Rectal smooth muscle tissue (tissue), 1 donor: ENCODE measurements around the gene G6PD.
A peak's percentile ranks its signal among the peaks of the same experiment; 100 is the strongest.

Experiments used
- H3K27ac ChIP-seq: one replicate; pipeline ENCODE4 v1.7.0; 2013; ENCODE audit warnings: low read depth, low read length, inconsistent platforms
- H3K27me3 ChIP-seq: one replicate; pipeline ENCODE4 v1.7.0; 2013; ENCODE audit warnings: low read length; ENCODE audit not compliant: control insufficient read depth, insufficient read depth
- H3K36me3 ChIP-seq: one replicate; pipeline ENCODE4 v1.7.0; 2013; ENCODE audit warnings: low read length; ENCODE audit not compliant: control insufficient read depth, insufficient read depth
- H3K4me1 ChIP-seq: one replicate; pipeline ENCODE4 v1.7.0; 2013; ENCODE audit warnings: low read length; ENCODE audit not compliant: control insufficient read depth, insufficient read depth
- H3K4me3 ChIP-seq: one replicate; pipeline ENCODE4 v1.7.0; 2013; ENCODE audit warnings: low read length
- H3K9ac ChIP-seq: one replicate; pipeline ENCODE4 v1.7.0; 2013; ENCODE audit warnings: low read length

The G6PD gene

DNA sequence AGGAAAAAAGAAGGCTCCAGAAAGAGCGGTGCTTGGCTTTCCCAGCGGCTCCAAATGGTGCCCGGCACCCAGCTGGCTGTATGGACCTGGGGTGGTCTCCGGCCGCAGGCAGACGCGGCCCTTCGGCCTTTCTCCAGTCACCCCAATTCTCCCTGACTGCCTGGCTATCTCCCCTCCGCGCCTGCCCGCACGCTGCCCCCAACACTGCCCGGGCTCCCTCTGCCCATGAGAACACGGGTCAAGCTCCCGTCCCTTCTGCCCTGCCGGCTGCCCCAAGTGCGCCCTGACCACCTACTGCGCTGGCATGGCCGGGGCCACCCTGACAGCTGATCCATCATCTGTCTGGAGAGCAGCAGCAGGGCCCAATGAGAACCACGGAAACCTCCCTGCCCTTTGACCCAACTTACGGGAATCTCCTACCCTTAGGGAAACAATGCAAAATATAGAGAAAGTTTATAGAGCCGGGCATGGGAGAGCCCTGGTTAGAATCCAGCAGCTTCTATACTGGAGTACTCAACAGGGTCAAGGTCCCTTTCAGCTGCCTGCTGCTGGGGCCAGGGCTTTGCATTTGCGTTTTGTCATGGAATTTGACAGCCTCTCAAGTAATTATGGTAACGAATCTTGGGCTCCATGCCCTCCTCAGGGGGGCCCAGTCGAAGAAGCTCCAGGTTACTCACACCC is 29.4 kb downstream of the G6PD start:
- peaks cover 4% of the 10 kb centered on the region for H3K27me3 ChIP-seq
- peak overlapping the region; percentile 59 for H3K4me3 ChIP-seq
- H3K27ac ChIP-seq, result peak overlapping the region; percentile 88
- peaks cover 7% of the 10 kb centered on the region for H3K4me1 ChIP-seq
- no peaks in the 10 kb centered on the region for H3K36me3 ChIP-seq
- H3K9ac ChIP-seq, result peak overlapping the region; percentile 92

DNA sequence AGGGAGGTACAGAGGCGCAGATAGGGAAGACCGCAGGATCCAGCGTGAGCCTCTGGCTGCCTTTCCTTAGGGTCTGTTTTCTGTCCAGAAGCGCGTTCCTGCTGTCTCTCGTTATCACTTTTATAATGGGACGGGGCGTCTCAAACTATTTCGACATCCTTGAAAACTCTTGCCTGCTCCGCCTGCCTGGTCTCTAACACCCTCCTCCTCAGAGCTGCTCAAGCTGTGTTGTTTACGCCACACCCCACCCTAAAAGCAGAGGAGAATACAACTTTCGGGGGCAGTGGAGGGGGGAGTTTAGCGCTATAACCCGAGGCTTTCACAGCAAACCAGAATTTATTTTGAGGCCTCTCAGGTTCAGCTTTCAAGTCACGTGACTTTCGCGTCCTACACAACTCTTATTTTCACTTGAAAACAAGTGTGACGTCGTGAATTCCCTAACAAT is 30.0 kb downstream of the G6PD start:
- Histone ChIP-seq H3K4me3 (peak overlapping the region; percentile 59), H3K9ac (peak overlapping the region; percentile 92), H3K4me1 (peaks cover 7% of the 10 kb centered on the region), H3K27ac (peak overlapping the region; percentile 88), H3K27me3 (peaks cover 4% of the 10 kb centered on the region), H3K36me3 (no peaks in the 10 kb centered on the region)

DNA sequence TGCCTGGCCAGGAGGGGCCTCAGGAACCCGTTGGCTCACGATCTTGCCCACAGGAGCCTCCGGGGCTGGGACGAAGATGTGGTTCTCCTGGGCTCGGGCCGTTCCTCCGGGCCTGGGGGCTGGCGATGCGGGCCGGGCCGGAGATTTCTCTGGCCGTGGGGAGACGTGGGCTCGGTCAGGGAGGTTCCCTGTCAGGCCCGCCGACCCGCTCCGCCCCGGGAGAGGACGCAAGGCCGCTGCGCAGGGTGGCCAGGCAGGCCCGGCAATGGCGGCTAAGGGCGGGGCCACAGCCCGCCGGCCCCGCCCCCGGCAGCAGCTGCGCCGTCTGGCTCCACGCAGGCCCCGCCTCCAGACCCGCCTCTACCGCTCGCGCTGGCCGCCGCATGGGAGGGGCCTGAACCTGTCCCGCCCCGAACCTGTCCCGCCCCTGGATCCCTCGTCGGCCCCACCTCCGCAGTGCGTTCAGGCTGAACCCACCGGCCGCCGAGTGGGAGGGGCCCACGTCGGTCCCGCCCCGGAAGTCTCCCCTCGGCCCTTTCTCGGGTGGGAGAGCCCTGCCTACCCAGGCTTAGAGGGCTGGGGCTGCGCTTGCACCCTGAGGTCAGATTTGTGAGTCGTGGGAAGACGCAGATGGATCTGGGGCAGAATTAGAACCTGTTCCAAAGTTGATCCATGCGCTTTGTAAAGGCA is 30.5 kb downstream of the G6PD start, which contains the start of gene FAM3A:
Gene FAM3A (minus strand): TSS at position 267 of the 690 bp plus-strand sequence. CDS start 460 bp downstream, outside the sequence.
- peaks cover 4% of the 10 kb centered on the region for H3K27me3 ChIP-seq
- H3K4me3 ChIP-seq, result peak within 1 kb of the TSS; percentile 77
- H3K27ac ChIP-seq, result peak within 1 kb of the TSS; percentile 95
- no peaks in the 10 kb centered on the region for H3K36me3 ChIP-seq
- H3K9ac ChIP-seq, result peak within 1 kb of the TSS; percentile 92
- peaks cover 7% of the 10 kb centered on the region for H3K4me1 ChIP-seq

- no peaks in the 10 kb centered on the region for H3K36me3 ChIP-seq
- peaks cover 4% of the 10 kb centered on the region for H3K27me3 ChIP-seq
- H3K4me3 ChIP-seq, result peak overlapping the region; percentile 77
- H3K27ac ChIP-seq, result peak overlapping the region; percentile 95
- H3K9ac ChIP-seq, result peak overlapping the region; percentile 62
- peaks cover 7% of the 10 kb centered on the region for H3K4me1 ChIP-seq
Measured at GRCh38 chrX:154515090-154515965, 31.3 kb downstream of the G6PD start.

- Histone ChIP-seq H3K27ac (no peak overlapping the region), H3K36me3 (no peaks in the 10 kb centered on the region), H3K4me1 (peaks cover 7% of the 10 kb centered on the region), H3K9ac (no peak overlapping the region), H3K4me3 (no peak overlapping the region), H3K27me3 (peaks cover 4% of the 10 kb centered on the region)
Measured at GRCh38 chrX:154513716-154514115, 32.9 kb downstream of the G6PD start.

DNA sequence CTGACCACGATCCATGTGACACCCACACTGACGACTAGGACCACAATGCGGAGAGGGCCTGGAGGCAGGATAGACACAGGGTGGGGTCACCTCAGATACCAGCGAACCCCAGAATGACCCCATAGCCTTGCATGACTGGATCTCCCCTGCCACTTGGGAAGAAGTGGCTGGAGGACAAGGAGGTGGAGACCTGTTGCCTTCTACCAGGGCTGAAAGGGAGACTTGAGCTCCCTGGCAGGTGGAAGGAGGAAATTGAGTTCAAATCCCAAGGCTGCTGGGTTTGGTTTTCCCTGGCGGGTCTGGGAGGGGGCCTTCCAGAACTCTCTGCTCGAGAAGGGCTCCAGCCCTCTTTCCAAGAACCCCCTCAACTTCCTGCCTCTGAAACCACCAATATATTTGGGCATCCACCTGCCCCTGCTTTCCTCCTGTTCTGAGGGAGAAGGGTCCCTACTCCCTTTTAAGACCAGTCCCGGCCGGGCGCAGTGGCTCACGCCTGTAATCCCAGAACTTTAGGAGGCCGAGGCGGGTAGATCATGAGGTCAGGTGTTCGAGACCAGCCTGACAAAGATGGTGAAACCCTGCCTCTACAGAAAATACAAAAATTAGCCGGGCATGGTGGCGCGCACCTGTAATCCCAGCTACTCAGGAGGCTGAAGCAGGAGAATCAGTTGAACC is 33.6 kb downstream of the G6PD start:
- Histone ChIP-seq H3K36me3 (no peaks in the 10 kb centered on the region), H3K27ac (no peak overlapping the region), H3K9ac (no peak overlapping the region), H3K4me3 (no peak overlapping the region), H3K27me3 (peaks cover 4% of the 10 kb centered on the region), H3K4me1 (peaks cover 7% of the 10 kb centered on the region)

- H3K27me3 ChIP-seq, result peaks cover 4% of the 10 kb centered on the region
- no peak overlapping the region for H3K9ac ChIP-seq
- no peak overlapping the region for H3K4me3 ChIP-seq
- no peaks in the 10 kb centered on the region for H3K36me3 ChIP-seq
- H3K4me1 ChIP-seq, result no peaks in the 10 kb centered on the region
- H3K27ac ChIP-seq, result no peak overlapping the region
Measured at GRCh38 chrX:154511761-154512160, 34.9 kb downstream of the G6PD start.

GRCh38 chrX:154509455-154509854 is 37.2 kb downstream of the G6PD start:
- H3K9ac ChIP-seq, result no peak overlapping the region
- H3K4me1 ChIP-seq, result no peaks in the 10 kb centered on the region
- no peak overlapping the region for H3K4me3 ChIP-seq
- no peaks in the 10 kb centered on the region for H3K27me3 ChIP-seq
- H3K27ac ChIP-seq, result no peak overlapping the region
- H3K36me3 ChIP-seq, result no peaks in the 10 kb centered on the region

DNA sequence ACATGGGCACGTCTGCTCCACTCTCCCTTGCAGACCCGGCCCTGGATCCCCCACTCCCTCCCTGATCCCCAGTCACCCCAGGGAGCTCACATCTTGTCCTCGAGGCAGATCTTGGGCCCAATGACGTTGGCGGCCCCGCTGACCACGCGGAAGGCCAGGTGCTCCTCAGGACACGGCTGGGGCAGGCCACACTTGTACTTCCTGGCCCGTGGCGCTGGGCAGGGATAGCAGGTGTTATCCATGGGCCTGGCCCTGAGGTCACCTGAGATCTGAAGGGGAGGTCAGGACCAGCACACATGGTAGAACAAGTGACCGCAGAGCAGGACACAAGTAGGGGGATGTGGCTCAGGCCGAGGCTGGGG is 38.3 kb downstream of the G6PD start:
- H3K36me3 ChIP-seq, result no peaks in the 10 kb centered on the region
- no peaks in the 10 kb centered on the region for H3K27me3 ChIP-seq
- no peak overlapping the region for H3K9ac ChIP-seq
- no peak overlapping the region for H3K27ac ChIP-seq
- no peak overlapping the region for H3K4me3 ChIP-seq
- no peaks in the 10 kb centered on the region for H3K4me1 ChIP-seq

- no peak overlapping the region for H3K4me3 ChIP-seq
- no peaks in the 10 kb centered on the region for H3K27me3 ChIP-seq
- H3K36me3 ChIP-seq, result no peaks in the 10 kb centered on the region
- no peaks in the 10 kb centered on the region for H3K4me1 ChIP-seq
- no peak overlapping the region for H3K9ac ChIP-seq
- no peak overlapping the region for H3K27ac ChIP-seq
Measured at GRCh38 chrX:154507673-154508383, 38.8 kb downstream of the G6PD start.

DNA sequence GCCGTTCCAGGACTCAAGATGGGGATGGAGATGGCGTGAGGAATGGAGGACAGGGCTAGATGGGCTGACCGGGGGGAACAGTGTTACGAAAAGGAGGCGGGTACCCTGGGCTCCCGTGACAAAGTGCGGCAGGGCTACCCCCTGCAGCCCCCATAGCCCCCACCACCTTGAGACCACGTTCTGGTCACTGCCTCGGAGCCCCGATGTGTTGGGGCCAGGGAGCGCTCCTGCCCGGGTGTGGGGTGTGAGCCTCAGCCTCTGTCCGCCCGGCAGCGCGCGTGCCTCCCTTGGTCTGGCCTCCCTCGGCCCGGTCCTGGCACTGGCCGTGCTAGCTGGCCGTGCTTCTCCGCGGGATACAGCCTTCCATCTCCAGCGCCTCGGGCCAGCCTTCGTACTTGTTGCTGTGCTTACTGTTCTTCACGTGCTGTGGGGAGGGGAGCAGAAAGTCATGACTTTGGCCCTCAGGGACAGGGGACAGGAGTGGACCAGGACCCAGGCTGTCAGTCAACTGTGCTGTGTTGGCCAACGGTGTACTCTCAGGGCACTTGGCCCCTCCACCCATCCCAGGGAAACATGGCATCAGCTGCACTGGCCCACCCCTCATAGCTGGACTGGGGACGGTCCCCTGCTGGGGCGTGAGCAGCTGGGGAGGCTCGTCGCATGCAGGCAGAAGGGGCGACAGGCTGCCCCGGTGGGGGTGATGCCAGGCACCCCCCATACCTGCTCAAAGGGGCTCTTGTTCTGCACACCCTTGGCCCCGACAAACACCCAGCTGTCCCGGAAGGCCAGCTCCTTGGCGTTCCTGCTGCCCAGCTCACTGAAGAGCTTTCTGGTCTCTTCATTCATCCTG is 39.9 kb downstream of the G6PD start:
- Histone ChIP-seq H3K27ac (no peak overlapping the region), H3K36me3 (no peaks in the 10 kb centered on the region), H3K9ac (no peak overlapping the region), H3K27me3 (no peaks in the 10 kb centered on the region), H3K4me3 (no peak overlapping the region), H3K4me1 (no peaks in the 10 kb centered on the region)
